ENCODE results near the gene MFNG.
"Not testable (repeated sequence)": the region's sequence is repeated elsewhere in the genome, so short reads cannot be mapped to it uniquely, and the experiment has no call there.

MFNG gene

GRCh38 chr22:37473437-37473946 is 12.7 kb downstream of the MFNG start:
- DNase-seq (ENCODE audit: low read depth in 2 of 2): no peak

- DNase-seq (ENCODE audit: low read depth in 2 of 2): no peak
Observed at GRCh38 chr22:37472418-37473006, 13.7 kb downstream of the MFNG start.

DNA sequence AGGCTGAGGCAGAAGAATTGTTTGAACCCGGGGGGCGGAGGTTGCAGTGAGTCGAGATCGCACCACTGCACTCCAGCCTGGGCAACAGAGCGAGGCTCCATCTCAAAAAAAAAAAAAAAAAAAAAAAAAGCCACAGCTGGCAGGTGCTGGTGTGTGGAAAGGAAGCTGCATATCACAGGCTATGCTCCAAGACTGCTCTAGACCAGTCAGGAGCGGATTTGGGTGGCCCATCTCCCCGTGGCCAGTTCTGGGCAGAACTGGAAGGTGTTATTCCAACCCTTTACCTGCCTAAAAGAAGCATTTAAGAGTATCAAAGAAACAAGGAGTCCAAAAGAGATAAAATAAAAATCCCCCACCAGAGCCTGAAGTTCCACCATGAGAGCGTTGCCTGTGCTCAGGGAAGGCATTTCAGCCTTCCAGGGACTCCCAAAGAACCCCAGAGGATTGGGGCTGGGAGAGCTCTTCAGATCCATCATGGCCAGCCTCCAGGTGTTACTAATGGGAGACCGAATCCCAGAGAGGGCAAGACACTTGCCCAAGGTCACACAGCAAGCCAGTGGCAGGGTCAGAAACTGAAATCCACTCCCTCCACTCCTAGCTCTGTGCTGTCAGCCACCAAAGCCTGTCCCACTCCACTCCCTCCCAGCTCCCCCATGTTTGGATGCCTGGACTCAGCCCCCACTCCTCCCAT is 14.3 kb downstream of the MFNG start:
- DNase-seq (ENCODE audit: low read depth in 2 of 2): no peak

GRCh38 chr22:37470087-37470445 is 16.1 kb downstream of the MFNG start:
- DNase-seq (ENCODE audit: low read depth in 2 of 2): no peak

DNA sequence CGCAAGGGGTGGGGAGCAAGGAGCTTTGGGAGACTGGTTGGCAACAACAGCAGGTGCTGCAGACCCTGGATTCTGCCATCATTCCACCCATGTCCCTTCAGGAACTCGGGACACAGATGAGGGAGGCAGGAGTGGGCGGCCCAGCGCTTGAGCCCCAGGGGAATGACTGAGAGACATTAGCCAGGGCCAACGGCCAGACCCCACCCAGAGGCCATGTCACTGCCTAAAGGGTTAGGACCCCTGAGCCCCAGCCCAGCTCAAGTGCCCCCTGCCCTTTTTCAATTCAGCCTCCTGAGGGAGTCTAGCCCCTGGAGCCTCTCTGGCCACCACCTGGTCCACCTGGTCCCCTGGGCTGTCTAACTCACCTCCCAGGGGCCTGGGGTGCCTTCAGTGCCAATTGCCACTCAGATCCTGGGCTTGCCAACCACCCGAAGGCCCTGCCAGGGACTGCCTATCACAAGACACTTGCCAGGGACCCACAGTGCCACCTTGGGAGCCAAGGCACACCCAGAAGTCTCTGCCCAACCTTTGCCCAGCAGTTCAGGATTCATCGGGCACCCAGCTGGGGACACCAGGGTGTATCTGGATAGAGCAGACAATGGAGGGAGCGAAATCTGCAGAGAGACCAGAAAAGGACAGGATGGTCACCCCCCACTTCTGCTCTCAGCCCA is 16.6 kb downstream of the MFNG start:
- DNase-seq (ENCODE audit: low read depth in 2 of 2): no peak

GRCh38 chr22:37468201-37468695 is 17.9 kb downstream of the MFNG start:
- not testable (repeated sequence) for DNase-seq (ENCODE audit: low read depth in 2 of 2)

DNA sequence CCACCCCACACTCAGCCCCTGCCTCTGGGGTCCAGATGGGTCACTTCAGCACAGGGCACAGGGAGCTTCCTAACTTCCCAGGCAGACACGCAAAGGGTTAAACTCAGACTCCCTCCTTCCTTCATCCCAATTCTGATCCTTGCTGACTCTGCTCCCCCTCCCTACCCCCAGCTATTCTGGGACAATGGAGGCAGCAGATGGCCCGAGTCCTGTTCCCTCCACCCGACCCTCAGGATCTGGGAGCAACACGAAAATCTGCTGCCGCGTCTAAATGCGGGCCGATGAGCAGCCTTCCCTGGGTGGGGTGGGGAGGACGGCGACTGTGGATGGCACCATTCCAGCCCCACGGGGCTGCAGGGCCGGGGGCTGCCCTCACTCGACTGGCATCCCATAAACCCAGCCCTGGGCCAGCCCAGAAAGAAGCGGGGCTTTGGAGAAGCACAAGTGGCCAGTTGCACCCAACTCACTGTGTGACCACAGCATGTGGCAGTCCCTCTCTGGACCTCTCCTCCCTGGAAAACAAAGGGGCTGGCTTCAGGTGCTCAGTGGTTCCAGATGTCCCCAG is 18.7 kb downstream of the MFNG start:
- DNase-seq (ENCODE audit: low read depth in 2 of 2): no peak

DNA sequence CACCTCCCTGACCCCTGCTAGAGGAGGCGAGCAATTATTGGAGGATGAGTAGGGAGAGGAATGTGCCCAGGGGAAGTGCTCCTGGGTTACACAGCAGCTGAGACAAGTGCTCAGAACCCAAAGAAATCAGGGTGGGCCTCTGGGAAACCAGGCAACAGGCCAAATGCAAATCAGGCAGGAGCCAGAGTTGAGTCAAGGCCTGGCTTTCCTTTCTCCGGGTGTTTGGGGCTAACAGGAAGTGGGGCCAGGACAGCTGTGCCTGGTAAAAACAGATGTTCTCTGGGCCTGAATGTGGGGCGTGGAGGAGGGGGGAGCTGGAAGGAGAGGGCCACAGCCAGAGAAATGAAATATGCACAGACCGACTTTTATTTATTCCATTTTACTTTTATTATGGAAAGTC is 22.0 kb downstream of the MFNG start:
- no peak for DNase-seq (ENCODE audit: low read depth in 2 of 2)

- no peak for DNase-seq (ENCODE audit: low read depth in 2 of 2)
Observed at GRCh38 chr22:37462983-37463382, 23.2 kb downstream of the MFNG start.

DNA sequence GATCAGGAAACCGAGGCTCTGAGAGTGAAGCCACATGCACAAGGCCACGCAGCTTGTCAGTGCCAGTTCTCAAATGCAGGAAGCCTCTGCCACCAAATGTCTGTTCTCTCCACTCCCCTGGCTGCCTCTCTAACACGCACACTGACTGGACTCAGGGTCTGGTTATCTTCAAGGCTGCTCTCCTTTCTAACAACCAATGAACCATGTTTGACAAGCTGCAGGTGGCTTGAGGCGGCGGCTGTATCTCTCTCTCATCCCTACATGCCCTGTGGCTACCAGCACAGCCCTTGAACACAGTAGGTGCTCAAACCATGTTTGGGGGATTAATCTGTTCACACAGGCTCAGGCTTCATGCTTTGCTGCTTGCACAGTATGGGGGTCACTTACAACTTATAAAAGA is 23.7 kb downstream of the MFNG start:
- no peak for DNase-seq (ENCODE audit: low read depth in 2 of 2)

DNA sequence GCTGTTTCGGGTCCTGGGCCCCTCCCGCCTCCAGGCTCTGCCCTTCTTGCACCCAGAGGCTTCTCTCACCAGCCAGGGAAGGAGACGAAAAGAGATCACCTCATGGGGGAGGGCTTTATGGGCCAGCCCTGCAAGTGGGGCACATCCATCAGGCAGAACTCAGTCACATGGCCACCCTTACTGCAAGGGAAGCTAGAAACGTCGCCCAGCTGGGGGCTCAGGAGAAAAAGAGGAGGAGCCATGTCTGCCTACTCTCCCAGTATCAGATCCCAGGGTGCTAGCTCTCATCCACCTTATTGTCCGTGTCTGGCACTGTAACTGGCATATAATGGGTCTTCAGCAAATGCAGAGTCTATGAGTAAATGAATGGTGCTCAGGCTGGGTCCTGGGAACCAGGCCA is 24.2 kb downstream of the MFNG start:
- DNase-seq (ENCODE audit: low read depth in 2 of 2): no peak

DNA sequence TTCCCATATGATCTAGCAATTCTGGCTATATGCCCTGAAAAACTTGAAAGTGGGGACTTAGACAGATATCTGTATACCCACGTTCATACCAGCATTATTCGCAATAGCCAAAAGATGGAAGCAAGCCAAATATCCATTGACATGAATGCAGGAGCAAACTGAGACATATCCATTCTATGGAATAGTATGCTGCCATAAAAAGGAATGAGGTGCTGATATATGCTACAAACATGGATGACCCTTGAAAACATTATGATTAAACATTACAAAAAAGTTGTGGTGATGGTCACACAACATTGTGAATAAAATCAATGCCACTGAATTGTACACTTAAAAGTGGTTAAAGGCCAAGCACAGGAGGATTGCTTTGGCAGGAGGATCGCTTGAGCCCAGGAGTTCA is 25.5 kb downstream of the MFNG start:
- no peak for DNase-seq (ENCODE audit: low read depth in 2 of 2)

- no peak for DNase-seq (ENCODE audit: low read depth in 2 of 2)
Observed at GRCh38 chr22:37459206-37459605, 27.0 kb downstream of the MFNG start.

DNA sequence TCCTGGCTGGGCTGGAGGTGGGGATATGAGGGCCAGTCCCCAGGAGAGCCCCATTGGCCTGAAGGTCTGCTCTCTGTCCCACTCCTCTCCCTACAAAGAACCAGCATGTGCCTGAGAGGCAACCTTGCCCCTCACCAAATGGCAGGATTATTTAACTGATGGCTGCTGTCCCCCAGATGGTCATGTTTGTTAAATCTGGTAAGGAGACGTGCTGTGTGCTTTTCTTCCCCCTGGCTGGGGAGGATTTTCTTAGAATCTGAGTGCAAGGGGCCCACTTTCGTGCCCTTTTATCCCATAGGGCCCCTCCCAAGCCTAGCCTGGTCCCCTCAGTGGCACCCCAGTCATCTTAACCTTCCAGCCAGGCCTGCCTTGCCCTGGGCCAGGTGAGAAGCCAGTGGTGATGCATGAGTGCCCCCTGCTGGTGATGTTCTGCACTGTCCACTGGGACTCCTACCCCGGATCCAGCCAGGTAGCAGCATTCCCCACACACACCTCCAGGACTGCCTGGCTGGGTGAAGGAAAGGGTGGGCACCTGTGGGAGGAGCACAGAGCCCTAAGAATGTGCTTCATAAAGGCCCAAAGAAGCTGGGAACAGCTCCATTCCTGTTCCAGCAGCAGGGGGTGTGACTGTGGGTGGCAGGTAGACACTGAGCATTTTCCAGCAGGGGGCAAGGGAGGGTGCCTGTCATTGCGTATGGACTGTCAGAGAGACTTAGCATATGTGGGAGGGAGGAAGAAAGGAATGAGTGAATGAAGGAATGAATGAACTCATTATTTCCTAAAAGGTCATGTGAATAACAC is 28.9 kb downstream of the MFNG start:
- peak; percentile 45 to 52 for DNase-seq (ENCODE audit: low read depth in 2 of 2)

DNA sequence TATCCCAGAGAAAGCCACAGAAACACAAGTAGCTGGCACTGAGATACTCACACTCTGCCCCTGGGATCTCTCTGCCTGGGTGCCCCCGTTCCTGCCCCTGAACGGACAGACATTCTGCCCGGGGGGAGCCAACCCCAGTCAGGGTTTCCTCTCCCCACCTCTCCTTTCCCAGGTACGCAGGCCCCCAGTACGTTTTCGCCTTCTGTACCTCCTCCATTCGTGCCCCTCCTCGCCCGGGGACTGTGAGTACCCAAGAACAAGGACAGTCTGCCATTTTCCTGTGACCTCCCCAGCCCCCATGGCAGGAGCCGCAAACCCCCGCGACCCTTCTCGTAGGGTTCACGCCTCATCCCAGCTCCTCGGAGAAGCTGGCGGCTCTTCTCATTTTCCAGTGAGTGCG is 29.8 kb downstream of the MFNG start:
- no peak for DNase-seq (ENCODE audit: low read depth in 2 of 2)

DNA sequence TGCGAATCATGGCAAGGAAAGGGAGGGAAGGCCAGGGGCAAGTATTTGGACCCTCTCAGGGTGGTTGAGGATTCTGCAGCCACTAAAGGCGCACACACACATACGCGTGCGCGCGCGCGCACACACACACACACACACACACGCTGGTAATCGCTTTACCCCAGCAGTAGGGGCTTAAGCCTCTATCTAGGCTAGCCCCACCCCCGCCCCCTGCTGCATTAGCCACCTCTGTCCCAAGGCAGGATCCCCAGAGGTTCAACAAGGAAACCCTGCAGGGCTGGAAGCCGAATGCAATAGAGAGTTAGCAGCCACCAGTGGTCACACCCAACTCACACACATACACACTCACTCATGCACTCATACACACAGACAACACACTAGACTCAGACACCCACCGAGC is 30.3 kb downstream of the MFNG start:
- DNase-seq (ENCODE audit: low read depth in 2 of 2): no peak

DNA sequence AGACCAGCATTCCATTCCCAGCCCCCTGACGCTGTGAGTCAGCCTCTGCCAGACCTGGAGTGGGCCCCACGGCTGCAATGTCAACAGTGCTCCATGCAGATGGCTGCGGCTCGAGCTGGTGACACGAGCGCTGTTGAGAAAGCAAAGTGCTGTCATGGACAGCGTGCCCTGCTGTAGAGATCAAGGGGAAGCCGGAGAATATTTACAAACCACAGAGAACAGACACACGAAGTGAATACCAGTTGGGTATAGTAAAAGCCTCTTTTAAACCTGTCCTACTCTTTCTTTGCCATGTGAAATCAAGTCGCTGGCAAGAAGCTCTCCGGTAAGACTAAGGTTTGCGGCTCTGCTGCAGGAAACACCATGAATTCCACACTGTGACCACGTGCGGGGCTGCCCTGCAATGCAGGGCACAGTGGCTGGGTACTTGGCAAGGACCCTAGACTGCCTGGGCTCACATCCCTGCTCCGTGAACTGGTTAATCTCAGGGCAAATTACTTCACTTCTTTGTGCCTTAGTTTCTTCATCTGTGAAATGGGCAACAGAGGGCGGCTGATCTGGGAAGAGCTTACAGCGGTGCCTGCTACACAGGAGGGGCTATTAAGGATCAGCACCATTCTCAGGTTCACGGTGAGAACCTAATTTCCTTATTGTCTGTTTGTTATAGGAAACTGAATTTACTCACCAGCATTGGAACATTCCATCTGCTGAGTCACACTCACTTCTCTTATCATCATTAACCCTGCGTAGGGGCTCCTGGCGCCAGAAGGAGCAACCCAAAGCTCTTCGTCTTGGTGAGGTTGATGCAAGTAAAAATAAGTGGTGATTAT is 31.1 kb downstream of the MFNG start:
- DNase-seq (ENCODE audit: low read depth in 2 of 2): no peak

- DNase-seq (ENCODE audit: low read depth in 2 of 2): no peak
Observed at GRCh38 chr22:37453696-37454095, 32.5 kb downstream of the MFNG start.

DNA sequence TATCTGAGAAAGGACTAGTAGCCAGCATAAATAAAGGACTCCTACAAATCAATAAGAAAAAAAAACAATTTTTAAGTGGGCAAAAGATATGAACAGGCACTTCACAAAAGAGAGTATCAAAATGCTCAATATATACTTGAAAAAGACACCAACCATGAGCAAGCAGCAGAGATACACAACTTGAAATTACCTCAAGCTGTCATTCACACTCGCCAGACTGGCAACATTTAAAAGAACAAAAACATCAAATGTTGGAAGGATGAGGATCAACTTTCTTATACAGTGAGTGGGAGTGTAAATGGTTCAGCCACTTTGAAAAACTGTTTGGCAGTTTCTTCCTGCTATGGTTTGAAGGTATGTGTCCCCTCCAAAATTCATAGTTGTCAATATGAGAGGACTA is 35.0 kb downstream of the MFNG start:
- no peak for DNase-seq (ENCODE audit: low read depth in 2 of 2)

DNA sequence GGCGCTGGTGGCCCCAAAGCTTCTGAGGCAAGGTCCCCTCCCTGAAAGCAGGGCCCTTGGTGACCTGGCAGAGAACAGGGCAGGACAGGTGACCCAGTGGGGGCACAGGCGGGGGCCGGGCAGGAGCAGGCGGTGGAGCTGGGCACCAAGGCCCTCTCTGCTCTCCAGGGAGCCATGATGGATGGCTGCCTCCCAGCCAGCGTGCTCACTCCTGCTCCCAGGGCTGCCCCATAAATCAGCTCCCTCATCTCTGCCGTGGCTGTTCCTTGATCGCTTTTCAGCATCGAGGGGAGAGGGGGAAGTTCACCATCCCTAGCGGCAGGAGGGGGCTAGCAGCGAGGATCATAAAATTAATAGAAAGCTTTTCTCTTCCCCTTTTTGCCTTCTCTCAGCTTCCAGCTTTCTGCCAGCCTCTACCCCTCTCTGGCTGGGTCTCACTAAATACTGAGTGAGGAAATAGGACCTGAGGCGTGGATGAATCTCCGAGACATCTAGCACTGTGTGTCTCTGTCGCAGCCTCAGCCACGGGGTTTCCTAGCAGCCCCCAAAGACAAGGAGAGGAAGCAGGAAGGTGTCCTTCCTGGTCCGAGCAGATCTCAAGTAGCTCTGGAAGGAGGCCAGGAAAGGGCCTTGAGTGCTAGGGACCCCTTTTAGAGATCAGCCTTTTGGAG is 36.7 kb downstream of the MFNG start:
- no peak for DNase-seq (ENCODE audit: low read depth in 2 of 2)

Data from stimulated activated CD8-positive, alpha-beta memory T cell treated with anti-CD3 and anti-CD28 coated beads, Interleukin-15, amount 100 ng/mL, for 4 hours (primary cell).